Activated gamma-delta T cell (primary cell): ENCODE data around the gene YWHAG.
A peak's percentile ranks its signal among the peaks of the same experiment; 100 is the strongest.
"Not testable (repeated sequence)": the region's sequence is repeated elsewhere in the genome, so short reads cannot be mapped to it uniquely, and the experiment has no call there.

ENCODE experiments used
- DNase-seq: peaks from one replicate; lab custom pipeline; 2025; lab: John Stamatoyannopoulos, UW
- total RNA-seq, 2 donors: gene quantifications; one replicate each; lab custom pipeline; 2026; lab: John Stamatoyannopoulos, UW

YWHAG gene
- 80.8 to 95.6 reads per million in 2 donors for total RNA-seq

DNA sequence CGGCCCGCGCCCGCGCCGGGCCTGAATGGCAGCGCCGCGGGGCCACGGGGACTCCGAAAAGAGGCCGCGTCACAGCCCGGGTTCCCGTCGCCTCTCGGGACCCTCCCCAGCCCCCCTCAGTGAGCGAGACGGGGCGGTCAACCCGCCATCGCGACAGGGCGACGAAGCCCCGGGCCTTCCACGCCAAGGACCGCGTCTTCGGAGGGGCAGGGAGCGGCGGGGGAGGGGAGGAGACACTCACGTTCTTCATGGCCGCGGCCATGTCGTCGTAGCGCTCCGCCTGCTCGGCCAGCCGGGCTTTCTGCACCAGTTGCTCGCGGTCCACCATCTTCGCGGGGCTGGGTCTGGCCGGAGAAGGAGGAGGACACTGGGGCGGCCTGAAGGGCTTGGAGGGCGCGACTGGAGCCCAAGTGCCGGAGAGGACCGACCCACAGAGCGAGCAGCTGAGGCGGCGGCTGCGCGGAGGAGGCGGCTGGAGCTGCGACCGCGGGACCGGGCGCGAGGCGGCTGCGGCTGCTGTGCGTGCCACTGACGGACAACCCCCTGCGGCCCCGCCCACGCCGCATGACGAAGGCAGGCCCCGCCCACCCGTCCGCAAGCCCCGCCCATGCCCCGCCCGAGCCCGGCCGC lies at the start of gene YWHAG:
TSS of gene YWHAG (minus strand) at position 511 of the 630 bp plus-strand sequence. CDS start at position 328, 183 bp downstream.
- DNase-seq = peak; percentile 84

DNA sequence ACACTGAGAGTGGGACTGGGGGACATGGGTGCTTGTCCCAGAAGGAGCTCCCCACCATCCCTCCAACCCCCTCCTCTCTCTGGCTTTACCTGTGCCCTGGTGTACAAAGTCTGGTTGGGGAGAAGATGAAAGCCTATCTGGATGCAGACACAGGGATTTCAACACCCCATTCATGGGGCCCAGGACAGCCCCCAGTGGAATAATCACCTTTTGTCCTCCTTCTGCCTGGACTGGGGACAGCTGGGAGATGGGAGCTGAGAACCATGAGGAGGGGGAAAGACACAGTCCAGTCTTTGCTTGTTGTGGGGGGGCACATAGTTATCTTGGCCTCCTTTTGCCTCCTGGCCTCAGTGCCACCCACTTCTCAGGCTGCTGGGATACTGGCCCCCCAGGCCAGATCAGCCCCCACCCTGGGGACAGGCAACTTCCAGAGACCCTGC lies 49.4 kb upstream of the YWHAG start:
- DNase-seq = no peak

DNA sequence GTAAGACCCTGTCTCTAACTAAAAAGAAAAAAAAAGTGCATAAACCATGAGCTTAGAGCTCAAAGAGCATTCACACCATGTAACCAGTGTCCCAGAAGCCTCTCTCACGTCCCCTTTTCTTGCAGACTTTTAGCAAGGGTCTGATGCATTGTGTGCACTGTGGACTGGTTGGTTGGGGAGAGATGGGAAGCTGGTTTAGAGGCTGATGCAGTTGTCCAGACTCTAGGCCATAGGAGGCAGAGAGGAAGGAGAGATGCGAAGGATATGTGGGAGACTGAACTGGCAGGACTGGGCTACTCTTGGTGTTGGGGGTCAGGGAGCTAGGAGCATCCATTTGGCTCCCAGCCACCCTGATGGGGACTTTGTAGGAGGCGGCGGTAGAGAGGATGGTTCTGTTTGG lies 48.9 kb upstream of the YWHAG start:
- no peak for DNase-seq

DNA sequence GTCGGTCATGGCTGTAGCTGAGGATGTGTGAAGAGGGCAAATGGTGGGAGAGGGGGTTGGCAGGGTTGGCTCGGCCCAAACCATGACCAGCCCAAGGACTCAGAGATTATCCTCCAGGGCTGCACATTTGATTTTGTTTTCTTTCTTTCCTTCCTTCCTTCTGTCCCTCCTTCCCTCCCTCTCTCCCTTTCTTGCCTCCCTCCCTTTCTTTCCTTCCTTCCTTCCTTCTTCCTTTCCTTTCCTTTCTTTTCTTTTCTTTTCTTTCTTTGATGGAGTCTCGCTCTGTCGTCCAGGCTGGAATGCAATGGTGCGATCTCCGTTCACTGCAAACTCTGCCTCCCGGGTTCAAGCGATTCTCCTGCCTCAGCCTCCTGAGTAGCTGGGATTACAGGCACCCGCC lies 46.9 kb upstream of the YWHAG start:
- DNase-seq = no peak

DNA sequence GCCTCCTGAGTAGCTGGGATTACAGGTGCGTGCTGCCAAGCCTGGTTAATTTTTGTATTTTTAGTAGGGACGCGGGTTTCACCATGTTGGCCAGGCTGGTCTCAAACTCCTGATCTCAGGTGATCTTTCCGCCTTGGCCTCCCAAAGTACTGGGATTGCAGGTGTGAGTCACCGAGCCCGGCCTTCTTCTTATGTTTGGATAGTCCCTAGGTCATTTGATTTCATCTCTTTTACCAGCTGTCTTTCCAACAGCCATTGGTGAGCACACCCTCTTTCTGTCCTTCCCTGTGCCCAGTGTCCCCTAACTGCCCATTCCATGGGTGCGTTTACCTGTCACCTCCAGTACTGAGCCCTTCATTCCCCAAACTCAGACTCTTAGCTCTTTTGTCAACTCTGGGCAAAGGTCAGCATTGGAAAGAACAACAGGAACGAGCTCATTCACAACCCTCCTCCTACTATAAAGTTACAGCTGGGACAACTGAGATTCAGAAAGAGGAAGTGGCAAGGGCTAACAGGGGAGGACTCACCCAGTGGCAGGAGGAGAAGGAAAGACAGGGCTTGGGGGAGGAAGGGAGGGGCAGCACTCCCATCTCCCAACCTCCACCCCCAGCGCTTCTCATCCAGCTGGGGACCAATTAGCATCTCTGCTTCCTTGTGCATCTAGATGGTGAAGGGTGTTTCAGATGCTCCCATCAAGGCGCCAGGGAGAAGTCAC lies 45.1 kb upstream of the YWHAG start:
- DNase-seq = no peak

DNA sequence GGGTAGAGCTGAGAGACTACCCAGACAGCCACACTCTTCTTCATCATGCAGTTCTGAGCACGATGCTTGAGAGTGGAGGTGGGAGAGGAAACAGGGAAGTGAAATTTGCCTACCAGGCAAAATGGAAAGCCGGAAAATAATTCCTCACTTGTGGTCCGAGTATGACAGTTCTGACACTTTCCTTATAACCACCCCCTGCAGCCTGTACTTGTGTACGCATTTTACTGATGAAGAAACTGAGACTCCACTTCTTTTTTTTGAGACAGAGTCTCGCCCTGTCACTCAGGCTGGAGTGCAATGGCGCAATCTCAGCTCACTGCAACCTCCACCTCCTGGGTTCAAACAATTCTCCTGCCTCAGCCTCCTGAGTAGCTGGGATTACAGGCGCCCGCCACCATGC lies 44.3 kb upstream of the YWHAG start:
- DNase-seq = not testable (repeated sequence)

DNA sequence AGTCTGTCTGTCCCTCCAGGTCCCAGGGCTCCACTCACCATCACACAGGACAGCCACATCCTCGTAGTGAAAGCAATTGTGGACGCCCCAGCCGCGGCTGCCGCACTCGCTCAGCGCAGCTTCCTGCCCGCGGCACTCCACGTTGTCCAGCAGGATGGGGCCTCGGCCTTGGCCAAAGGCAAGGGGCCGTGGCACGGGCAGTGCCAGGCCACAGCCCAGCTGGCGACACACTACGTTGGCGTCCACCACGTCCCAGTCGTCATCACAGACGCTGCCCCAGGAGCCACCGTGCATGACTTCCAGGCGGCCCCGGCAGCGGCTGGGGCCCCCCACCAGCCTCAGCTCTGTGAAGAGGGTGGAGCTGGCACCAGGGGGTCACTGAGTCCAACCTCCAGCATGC lies 41.5 kb upstream of the YWHAG start:
- DNase-seq = no peak

DNA sequence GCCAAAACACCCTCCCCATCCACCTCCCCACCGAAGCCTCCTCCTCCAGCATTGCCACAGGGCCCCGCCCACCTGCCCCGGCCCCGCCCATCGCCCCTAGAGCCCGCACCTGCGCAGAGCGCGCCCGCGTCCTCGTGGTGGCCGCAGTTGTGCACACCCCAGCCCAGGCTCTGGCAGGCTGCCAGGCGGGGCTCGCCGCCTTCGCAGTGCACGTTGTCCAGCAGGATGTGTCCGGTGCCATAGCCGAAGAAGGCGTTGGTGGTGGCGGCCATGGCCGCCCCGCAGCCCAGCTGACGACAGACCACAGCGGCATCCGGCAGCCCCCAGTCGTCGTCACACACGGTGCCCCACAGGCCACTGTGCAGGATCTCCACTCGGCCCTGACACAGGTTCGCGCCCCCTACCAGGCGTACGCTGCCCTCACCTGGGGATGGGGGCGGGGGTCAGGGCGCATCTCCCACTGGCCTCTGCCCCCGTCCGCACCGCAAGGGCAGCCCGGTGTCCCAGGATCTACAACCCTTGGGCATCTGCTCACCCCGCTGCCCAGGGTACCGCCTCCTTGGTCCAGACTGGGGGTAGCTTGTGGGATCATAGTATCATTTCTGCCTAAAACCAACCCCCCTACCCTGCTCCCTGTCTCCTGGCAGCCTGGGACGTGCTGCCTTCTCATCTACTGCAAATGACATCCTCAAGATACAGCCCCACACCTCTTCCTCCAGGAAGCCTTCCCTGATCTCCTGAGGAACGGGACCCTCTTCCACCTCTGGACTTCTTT lies 38.8 kb upstream of the YWHAG start:
- peak; percentile 63 for DNase-seq

DNA sequence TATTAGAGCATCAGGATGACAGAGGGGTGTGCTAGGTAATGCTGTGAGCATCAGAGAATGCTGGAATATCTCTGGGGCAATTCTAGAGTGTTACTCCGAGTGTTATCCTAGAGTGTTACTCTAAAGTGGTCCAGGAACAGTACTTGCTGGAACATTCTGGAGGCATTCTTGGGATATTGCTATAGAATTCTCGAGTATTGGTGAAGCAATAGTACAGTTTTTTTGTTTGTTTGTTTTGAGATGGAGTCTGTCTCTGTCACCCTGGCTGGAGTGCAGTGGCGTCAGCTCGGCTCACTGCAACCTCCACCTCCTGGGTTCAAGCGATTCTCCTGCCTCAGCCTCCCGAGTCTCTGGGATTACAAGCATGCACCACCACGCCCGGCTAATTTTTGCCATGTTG lies 38.1 kb upstream of the YWHAG start:
- no peak for DNase-seq

DNA sequence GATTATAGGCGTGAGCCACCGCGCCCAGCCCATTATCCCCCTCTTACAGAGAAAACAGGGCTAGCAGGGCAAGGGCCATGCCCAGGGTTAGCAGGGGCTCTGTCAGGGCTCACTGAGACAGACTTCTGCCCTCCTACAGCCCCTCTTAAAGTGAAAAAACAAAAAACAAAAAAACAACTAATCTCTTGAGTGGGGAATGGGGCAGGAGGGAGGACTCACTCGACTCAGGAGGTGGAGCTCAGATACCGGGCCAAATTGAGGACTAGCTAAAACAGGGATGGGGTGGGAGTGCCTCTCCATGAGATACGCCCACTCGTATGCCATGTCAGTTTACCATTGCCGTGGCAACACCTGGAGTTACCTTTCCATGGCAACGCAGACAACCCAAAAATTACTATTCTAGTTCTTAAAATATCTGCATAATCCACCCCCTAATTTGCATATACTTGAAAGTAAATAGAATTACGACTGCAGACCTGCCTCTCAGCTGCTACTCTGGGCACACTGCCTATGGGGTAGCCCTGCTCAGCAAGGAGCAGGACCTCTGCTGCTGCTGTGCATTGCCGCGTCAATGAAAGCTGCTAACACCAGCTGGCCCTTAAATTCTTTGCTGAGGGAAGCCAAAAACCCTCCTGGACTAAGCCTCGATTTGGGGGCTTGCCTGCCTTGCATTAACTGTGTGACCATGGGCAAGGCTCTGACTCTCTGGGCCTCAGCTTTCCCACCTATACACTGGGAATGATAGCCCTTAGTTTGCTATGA lies 37.4 kb upstream of the YWHAG start:
- DNase-seq = no peak

DNA sequence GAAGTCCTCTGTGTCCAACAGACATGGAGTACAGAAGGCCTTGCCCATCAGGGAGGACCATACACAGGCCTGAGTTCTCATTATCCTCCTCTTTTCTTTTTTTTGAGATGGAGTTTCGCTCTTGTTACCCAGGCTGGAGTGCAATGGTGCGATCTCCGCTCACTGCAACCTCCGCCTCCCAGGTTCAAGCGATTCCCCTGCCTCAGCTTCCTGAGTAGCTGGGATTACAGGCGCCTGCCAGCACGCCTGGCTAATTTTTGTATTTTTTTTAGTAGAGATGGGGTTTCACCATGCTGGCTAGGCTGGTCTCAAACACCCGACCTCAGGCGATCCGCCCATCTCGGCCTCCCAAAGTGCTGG lies 36.8 kb upstream of the YWHAG start:
- not testable (repeated sequence) for DNase-seq

DNA sequence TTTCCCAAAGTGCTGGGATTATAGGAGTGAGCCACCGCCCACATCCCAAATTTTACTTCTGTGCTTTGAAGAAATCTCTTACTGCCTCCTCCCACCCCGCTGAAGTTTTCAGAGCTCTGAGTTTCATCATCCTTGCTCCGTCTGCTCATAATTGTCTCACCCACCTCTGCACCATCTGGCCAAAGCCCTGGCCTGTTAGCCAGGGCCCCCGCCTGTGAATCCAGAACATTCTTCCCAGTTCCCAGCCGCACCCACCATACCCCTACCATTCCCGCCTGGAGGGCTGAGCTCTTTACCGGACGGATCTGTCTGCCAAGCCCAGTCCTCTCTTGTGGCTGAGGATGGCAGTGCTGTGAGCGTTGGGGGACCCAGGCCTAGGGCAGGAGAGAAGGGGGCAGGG lies 36.2 kb upstream of the YWHAG start:
- DNase-seq = no peak

DNA sequence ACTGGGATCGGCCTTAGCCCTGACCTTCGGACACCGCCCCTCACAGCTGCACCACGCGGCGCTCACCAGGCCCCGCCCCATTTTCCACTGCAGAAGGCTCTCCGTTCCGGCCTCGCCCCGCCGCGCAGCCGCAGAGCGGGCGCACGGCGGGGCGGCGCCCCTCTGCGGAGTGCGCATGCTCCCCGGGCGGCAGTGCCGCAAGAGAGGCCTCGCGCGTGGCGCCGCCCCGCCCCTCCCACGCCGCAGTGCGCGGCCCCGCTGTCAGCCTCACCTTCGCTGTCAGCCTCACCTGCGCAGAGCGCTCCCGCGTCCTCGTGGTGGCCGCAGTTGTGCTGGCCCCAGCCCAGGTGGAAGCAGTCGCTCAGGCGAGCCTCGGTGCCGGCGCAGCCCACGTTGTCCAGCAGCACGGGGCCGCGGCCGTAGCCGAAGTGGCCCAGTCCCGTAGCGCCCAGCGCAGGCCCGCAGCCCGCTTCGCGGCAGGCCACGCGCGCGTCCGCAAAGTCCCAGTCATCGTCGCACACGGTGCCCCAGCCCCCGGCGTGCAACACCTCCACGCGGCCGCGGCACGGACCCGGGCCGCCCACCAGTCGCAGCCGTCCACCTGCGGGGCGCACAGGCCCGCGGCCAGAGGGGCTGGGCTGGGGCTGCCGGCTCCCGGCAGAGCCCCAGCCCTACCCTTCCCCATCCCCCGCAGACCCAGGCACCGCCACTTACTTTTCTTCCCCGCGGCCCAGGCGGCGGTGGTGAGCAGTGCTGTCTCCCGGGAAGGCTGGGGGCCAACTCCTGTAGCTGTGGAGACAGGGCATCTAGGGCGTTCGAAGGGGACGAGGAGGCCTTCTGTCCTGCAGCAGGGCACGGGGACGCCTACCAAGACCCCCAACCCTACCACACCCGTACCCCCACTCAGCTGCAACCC lies 34.6 kb upstream of the YWHAG start:
- DNase-seq = peak; percentile 79

DNA sequence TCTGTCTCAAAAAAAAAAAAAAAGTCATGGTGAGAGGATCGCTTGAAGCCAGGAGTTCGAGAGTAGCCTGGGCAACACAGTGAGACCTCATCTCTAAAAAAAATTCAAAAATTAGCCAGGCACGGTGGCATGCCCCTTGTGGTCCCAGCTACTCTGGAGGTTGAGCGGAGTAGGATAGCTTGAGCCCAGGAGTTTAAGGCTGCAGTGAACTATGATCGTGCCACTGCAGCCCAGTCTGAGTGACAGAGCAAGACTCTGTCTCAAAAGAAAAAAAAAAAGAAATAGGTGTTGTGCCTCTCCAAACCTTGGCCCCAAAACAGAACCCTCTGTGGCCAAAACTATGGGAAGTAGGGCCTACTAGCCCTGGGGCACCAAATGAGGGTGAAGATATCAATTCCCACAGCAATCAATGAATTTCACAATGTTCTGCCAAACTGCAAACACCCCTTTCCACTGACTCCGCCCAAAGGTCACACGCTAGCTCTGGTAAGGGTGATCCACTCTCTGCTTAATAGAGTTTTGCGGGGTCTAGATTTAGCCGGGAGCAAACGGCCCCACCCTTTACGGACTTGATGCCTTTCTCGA lies 33.8 kb upstream of the YWHAG start:
- no peak for DNase-seq

DNA sequence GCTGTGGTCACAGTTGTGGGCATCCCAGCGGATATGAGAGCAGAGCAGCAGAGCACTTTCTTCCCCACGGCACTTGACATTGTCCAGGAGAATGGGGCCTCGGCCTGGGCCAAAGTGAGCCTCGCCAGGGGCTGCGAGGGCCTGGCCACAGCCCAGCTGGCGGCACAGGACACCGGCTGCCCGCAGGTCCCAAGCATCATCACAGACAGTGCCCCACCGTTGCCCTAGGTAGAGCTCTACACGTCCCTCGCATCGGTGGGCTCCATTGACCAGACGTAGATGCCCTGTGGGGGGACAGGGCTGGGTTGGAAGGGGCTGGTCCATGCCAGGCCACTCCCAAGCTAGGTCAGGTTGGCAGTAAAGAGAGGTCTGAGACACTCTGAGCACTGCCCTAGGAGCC lies 31.3 kb upstream of the YWHAG start:
- no peak for DNase-seq

DNA sequence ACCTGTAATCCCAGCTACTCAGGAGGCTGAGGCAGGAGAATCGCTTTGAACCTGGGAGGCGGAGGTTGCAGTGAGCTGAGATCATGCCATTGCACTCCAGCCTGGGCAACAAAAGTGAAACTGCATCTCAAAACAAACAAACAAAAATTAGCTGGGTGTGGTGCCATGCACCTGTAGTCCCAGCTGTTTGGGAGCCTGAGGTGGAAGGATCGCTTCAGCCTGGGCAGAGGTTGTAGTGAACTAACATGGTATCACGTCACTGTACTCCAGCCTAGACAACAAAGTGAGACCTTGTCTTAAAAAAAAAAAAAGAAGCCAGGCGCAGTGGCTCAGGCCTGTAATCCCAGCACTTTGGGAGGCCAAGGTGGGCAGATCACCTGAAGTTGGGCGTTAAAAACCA lies 29.0 kb upstream of the YWHAG start:
- DNase-seq = not testable (repeated sequence)

DNA sequence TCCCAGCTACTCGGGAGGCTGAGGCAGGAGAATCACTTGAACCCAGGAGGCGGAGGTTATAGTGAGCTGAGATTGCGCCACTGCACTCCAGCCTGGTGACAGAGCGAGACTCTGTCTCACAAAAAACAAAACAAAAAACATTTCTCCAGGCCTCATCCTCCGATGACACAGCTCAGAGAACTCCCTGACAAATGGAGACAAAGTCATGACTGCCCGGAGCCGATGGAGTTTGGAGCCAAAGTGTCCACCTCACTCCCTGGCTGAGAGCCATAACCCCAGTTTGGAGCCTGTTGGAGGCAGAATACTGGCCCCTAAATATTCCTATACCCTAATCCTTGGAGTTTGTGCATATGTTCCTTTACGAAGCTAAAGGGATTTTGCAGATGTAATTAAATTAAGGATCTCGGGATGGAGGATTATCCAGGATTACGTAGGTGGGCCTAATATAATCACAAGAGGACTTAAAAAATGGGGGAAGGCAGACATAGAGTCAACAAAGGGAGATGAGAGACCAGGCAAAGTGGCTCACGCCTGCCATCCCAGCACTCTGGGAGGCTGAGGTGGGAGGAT lies 28.0 kb upstream of the YWHAG start:
- DNase-seq = no peak

DNA sequence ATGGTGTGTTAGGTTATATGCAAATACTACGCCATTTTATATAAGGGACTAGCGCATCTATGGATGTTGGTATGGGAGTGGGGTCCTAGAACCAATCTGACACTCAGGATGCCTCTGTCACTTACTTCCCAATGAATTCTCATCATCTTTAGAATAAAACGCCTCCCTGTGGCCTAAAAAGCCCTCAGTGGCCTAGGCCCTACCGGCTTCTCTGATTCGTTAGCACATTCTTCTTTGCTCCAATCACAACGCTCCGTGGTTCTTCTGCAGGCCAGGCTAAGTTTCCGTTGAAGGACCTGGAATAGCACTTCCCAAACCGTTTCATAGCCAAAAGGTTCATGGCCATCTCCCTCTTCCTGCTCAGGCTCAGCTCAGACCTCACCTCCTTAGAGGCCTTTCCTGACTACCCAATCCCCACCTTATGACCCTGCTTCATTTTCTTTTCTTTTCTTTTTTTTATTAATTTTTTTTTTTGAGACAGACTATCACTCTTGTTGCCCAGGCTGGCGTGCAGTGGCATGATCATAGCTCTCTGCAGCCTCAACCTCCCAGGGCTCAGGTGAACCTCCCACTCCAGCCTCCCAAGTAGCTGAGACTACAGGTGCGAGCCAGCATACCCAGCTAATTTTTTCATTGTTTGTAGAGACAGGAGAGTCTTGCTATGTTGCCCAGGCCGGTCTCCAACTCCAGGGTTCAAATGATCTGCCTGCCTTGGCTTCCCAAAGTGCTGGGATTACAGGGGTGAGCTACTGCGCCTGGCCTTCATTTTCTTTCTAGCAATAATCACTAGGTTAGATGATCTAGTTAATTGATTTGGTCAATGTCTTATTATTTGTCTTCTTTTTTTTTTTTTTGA lies 24.5 kb upstream of the YWHAG start:
- no peak for DNase-seq

DNA sequence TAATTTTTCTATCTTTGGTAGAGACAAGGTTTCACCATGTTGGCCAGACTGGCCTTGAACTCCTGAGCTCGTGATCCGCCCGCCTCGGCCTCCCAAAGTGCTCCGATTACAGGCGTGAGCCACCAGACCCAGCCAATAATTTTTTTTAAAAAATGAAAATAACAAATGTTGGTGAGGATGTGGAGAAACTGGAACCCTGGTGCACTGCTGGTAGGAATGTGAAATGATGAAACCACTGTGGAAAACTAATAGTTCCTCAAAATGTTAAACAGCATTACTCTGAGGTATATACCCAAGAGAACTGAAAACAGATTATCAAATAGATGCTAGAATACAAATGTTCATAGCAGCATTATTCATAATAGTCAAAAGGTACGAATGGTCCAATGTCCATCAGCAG lies 23.0 kb upstream of the YWHAG start:
- DNase-seq = no peak

DNA sequence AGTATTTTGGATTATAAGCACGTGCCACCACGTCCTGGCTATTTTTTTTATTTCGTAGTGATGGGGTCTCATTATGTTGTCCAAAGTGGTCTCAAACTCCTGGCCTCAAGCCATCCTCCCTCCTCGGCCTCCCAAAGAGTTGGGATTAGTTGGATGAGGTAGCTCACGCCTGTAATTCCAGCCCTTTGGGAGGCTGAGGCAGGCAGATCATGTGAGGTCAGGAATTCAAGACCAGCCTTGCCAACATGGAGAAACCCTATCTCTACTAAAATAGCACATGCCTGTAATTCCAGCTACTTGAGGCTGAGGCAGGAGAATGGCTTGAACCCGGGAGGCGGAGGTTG lies 21.8 kb upstream of the YWHAG start:
- no peak for DNase-seq
